GM12892 (cell line): ENCODE measurements around the gene SERINC3.

Source experiments
- DNase-seq: peaks from one replicate; pipeline ENCODE4 v3.0.0; 2011; ENCODE audit not compliant: insufficient read length
- FAIRE-seq: peaks from 2 replicates; lab custom pipeline; 2011; peaks lifted over from hg19 to GRCh38; lab: Jason Lieb, UNC
- POLR2A ChIP-seq: IDR thresholded peaks from 2 replicates; pipeline ENCODE4 v1.6.1; 2011; ENCODE audit warnings: low read depth, low read length, control low read depth
- POLR2AphosphoS5 ChIP-seq: IDR thresholded peaks from 2 replicates; pipeline ENCODE4 v1.6.1; 2011; ENCODE audit warnings: low read depth, low read length, control low read depth
- TAF1 ChIP-seq: IDR thresholded peaks from 2 replicates; pipeline ENCODE4 v1.6.1; 2011; ENCODE audit warnings: low read depth, mild to moderate bottlenecking, control low read depth, low read length, borderline replicate concordance

Gene SERINC3

GRCh38 chr20:44471481-44471882 is 50.4 kb downstream of the SERINC3 start:
- no peak for FAIRE-seq
- DNase-seq, result no peak

DNA sequence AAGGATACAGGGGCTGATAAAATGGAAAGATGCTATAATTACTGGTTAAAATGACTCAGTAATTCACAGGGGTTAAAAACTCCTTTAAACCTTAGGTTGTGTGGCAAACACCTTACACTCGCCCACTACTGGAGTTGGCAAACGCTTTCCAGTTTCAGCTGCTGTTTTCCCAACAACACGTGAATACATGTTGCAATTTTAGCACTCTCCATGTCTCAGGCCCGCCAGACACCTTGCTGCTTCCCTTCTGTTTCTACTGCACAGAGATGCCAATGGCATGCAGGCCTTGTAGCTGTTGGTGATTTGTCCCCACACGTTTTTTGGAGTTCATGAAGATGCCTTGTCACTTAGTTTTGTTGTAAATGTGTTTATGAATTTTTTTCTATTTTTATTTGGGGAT is 51.5 kb downstream of the SERINC3 start:
- no peak for FAIRE-seq
- TF ChIP-seq POLR2A, result no peak
- DNase-seq, result no peak

More at GRCh38 chr20:44471481-44471882, 50.4 kb downstream of the SERINC3 start:
- no peak for TF ChIP-seq POLR2AphosphoS5
- TF ChIP-seq TAF1, result no peak
- no peak for TF ChIP-seq POLR2A

GRCh38 chr20:44468044-44468782 is 53.7 kb downstream of the SERINC3 start:
- DNase-seq, result no peak
- FAIRE-seq, result no peak

GRCh38 chr20:44467289-44467883 is 54.5 kb downstream of the SERINC3 start:
- no peak for FAIRE-seq
- no peak for TF ChIP-seq POLR2A
- TF ChIP-seq TAF1, result no peak
- no peak for TF ChIP-seq POLR2AphosphoS5
- DNase-seq, result no peak

More at GRCh38 chr20:44468044-44468782, 53.7 kb downstream of the SERINC3 start:
- TF ChIP-seq POLR2AphosphoS5 (no peak), POLR2A (no peak), TAF1 (no peak)

- TF ChIP-seq POLR2AphosphoS5, result no peak
- no peak for TF ChIP-seq TAF1
- no peak for TF ChIP-seq POLR2A
- FAIRE-seq, result no peak
- DNase-seq, result no peak
Measured at GRCh38 chr20:44465001-44465560, 56.8 kb downstream of the SERINC3 start.

DNA sequence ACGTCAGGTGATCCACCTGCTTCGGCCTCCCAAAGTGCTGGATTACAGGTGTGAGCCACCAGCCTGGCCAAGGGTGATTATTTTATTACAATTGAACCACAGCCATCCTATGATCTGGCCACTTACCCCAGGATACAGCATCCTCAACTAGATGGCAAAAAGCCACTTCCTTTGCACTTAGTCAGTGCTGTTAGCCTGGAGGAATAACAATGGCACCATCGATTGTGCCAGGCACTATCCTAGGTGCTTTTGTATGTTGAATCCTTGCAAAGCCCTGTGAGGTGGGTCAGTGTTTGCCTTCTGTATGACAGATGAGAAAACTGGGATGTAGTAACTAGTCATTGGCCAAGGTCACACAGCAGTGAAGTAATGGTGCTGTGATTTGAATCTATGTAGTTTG is 57.4 kb downstream of the SERINC3 start:
- TF ChIP-seq POLR2AphosphoS5 (no peak), TAF1 (no peak), POLR2A (no peak)
- FAIRE-seq (no peak), DNase-seq (no peak)

GRCh38 chr20:44463466-44463865 is 58.4 kb downstream of the SERINC3 start:
- TF ChIP-seq TAF1, result no peak
- TF ChIP-seq POLR2A, result no peak
- no peak for TF ChIP-seq POLR2AphosphoS5
- FAIRE-seq (no peak), DNase-seq (no peak)

DNA sequence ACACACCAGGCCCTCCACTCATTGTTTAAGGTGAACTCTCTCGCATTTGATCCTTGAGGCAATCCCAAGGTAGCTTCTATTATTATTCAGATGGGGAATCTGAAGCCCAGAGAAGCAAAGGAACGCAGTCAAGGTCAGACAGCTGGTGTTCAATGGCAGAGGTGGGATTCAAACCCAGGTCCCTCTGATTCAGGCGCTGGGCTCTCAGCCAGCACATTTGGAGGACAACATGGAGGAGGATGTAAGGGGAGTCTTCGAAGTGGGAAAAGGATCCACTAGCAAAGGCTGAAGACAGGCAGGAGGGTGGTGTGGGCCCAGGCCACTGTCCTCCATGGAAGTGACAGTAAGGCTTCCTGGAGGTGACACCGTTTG is 60.1 kb downstream of the SERINC3 start:
- FAIRE-seq (no peak), DNase-seq (no peak)
- TF ChIP-seq POLR2A (no peak), POLR2AphosphoS5 (no peak), TAF1 (no peak)

- FAIRE-seq (no peak), DNase-seq (no peak)
- TF ChIP-seq POLR2AphosphoS5 (no peak), TAF1 (no peak), POLR2A (no peak)
Measured at GRCh38 chr20:44461142-44461802, 60.6 kb downstream of the SERINC3 start.

DNA sequence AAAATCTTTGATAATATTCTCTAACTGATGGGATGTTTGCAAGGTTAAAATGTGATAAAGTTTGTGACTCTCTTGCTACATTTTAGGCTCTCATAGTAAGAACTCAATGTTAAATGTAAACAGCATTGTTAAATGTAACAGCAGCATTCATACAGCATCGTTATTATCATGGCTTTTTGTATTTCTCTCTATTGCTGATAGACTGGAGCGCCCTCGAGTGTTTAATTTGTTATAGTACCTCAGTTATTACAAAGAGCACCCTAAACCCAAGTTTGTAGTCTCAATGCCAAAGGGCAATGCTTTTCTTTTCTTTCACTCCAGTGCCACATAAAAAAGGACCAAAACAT is 61.1 kb downstream of the SERINC3 start:
- DNase-seq, result no peak
- no peak for TF ChIP-seq POLR2AphosphoS5
- TF ChIP-seq TAF1, result no peak
- TF ChIP-seq POLR2A, result no peak
- FAIRE-seq, result no peak

DNA sequence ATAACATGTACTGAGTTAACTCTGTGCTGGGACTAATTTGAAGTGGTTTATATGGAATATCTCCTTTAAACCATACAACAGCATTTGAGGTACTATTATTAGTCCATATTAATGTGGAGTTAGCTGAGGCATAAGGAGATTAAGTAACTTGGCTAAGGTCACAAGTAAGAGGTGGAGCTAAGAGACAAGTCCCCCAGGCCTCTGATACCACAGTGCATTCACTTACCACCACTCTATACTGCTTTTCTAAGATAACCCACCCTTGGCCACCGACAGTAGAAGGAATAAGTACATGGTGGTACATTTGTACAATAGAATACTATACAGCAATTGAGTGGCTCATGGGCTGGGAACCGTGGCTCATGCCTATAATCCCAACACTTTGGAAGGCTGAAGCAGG is 62.6 kb downstream of the SERINC3 start:
- FAIRE-seq, result no peak

DNA sequence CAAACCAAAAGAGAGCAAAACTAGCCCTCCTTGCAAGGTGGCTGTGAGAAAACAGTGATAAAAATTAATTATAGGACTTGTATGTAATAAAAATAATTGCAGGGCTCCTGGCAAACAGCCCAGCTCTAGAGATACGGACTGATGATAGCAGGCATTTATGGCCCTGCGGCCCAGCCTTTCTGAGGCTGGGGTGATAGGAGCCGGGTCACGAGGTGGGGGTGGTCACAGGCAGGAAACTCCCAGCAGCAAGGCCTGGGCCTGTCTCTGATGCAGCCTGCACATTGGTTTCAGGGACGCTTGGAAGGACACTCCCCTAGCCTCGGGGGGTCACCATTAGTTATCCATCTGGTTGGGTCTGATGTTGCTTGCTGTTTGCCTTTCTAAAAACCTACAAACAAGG is 64.9 kb downstream of the SERINC3 start:
- no peak for TF ChIP-seq POLR2AphosphoS5
- no peak for TF ChIP-seq TAF1
- TF ChIP-seq POLR2A, result no peak
- no peak for FAIRE-seq
- DNase-seq, result no peak

More for the DNA sequence above, 62.6 kb downstream of the SERINC3 start:
- DNase-seq, result no peak
- TF ChIP-seq TAF1, result no peak
- no peak for TF ChIP-seq POLR2A
- TF ChIP-seq POLR2AphosphoS5, result no peak
